HL-60 (cell line): Measurements from ENCODE around the gene UBE2V1.
A peak's percentile ranks its signal among the peaks of the same experiment; 100 is the strongest.

Experiments
- DNase-seq, 2 experiments: peaks; one replicate each; pipeline ENCODE4 v3.0.0-alpha.2; 2010 to 2020; ENCODE audit warnings: low read depth in 1 of 2, low spot score in 1 of 2
- H3K27ac ChIP-seq: fragments of 250-450 bp; sonication (Bioruptor Pico); replicated peaks from 2 replicates; pipeline ENCODE4 v1.5.1; 2020; ENCODE audit warnings: mild to moderate bottlenecking, moderate library complexity
- H3K27me3 ChIP-seq: fragments of 250-450 bp; sonication (Bioruptor Pico); 2 replicates; pipeline ENCODE4 v1.5.1; 2021; ENCODE audit warnings: mild to moderate bottlenecking, moderate library complexity; ENCODE audit not compliant: insufficient read depth, poor library complexity, severe bottlenecking
- H3K4me3 ChIP-seq: replicated peaks from 2 replicates; pipeline ENCODE4 v1.5.1; 2011; ENCODE audit warnings: mild to moderate bottlenecking, control low read depth, low read length; ENCODE audit not compliant: insufficient read depth
- CTCF ChIP-seq: IDR thresholded peaks from one replicate; pipeline ENCODE4 v1.5.1; 2011; ENCODE audit warnings: low read length, control low read depth, inconsistent platforms; ENCODE audit not compliant: insufficient read depth
- GABPA ChIP-seq: IDR thresholded peaks from 2 replicates; pipeline ENCODE4 v1.6.1; 2012; ENCODE audit warnings: low read depth
- POLR2AphosphoS5 ChIP-seq: IDR thresholded peaks from 2 replicates; pipeline ENCODE4 v1.6.1; 2012; ENCODE audit warnings: low read depth
- REST ChIP-seq: IDR thresholded peaks from 2 replicates; pipeline ENCODE4 v1.6.1; 2012; ENCODE audit warnings: low read depth; ENCODE audit not compliant: insufficient replicate concordance
- SPI1 ChIP-seq: IDR thresholded peaks from 2 replicates; pipeline ENCODE4 v1.6.1; 2012; ENCODE audit warnings: low read depth, mild to moderate bottlenecking, borderline replicate concordance

UBE2V1 gene

GRCh38 chr20:50058662-50059402 is 54.1 kb downstream of the UBE2V1 start:
- TF ChIP-seq SPI1 (peak; percentile 55; the same call in 1 of the 2 replicates), CTCF (no peak), GABPA (no peak)
- H3K27me3 ChIP-seq: no peaks in the 10 kb centered on the region
- H3K4me3 ChIP-seq: no peak overlapping the region
- peak in 1 of 2 experiments; percentile 12 for DNase-seq
- no peak overlapping the region for H3K27ac ChIP-seq

- no peaks in the 10 kb centered on the region for H3K27me3 ChIP-seq
- H3K27ac ChIP-seq: no peak overlapping the region
- H3K4me3 ChIP-seq: no peak overlapping the region
- no peak for TF ChIP-seq SPI1
- no peak for TF ChIP-seq CTCF
- TF ChIP-seq POLR2AphosphoS5: no peak
- TF ChIP-seq REST: no peak
- TF ChIP-seq GABPA: no peak
- no peak for DNase-seq
Observed at GRCh38 chr20:50057714-50058053, 55.3 kb downstream of the UBE2V1 start.

GRCh38 chr20:50056951-50057713 is 55.8 kb downstream of the UBE2V1 start:
- no peaks in the 10 kb centered on the region for H3K27me3 ChIP-seq
- no peak for DNase-seq
- H3K27ac ChIP-seq: no peak overlapping the region
- TF ChIP-seq SPI1 (no peak), REST (no peak), CTCF (no peak), POLR2AphosphoS5 (no peak), GABPA (no peak)
- no peak overlapping the region for H3K4me3 ChIP-seq
